Ectodermal cell (in vitro differentiated cells): Measurements from ENCODE around the gene POLD1.

ENCODE experiments used
- H3K27ac ChIP-seq: 2 replicates; pipeline ENCODE4 v1.7.0; 2013; ENCODE audit warnings: mild to moderate bottlenecking, low read depth, low read length; ENCODE audit not compliant: insufficient read depth, poor library complexity, severe bottlenecking
- H3K27me3 ChIP-seq: 2 replicates; pipeline ENCODE4 v1.7.0; 2013; ENCODE audit warnings: mild to moderate bottlenecking, low read length; ENCODE audit not compliant: insufficient read depth, control insufficient read depth, poor library complexity, severe bottlenecking
- H3K36me3 ChIP-seq: one replicate; pipeline ENCODE4 v1.7.0; 2013; ENCODE audit warnings: low read length; ENCODE audit not compliant: control insufficient read depth, insufficient read depth
- H3K4me1 ChIP-seq: one replicate; pipeline ENCODE4 v1.7.0; 2013; ENCODE audit warnings: low read length; ENCODE audit not compliant: control insufficient read depth, insufficient read depth
- H3K4me3 ChIP-seq: 2 replicates; pipeline ENCODE4 v1.7.0; 2013; ENCODE audit warnings: low read depth, low read length, control low read depth; ENCODE audit not compliant: insufficient read depth
- H3K9me3 ChIP-seq: 2 replicates; pipeline ENCODE4 v1.7.0; 2013; ENCODE audit warnings: mild to moderate bottlenecking, low read length, moderate library complexity; ENCODE audit not compliant: control insufficient read depth
- WGBS, 2 experiments: methylation state at CpG; one replicate each; pipeline ENCODE4 v1.1.7; 2013; ENCODE audit warnings: missing lambda C conversion rate in 2 of 2; 5-methylcytosine and 5-hydroxymethylcytosine counted together

POLD1 gene

DNA sequence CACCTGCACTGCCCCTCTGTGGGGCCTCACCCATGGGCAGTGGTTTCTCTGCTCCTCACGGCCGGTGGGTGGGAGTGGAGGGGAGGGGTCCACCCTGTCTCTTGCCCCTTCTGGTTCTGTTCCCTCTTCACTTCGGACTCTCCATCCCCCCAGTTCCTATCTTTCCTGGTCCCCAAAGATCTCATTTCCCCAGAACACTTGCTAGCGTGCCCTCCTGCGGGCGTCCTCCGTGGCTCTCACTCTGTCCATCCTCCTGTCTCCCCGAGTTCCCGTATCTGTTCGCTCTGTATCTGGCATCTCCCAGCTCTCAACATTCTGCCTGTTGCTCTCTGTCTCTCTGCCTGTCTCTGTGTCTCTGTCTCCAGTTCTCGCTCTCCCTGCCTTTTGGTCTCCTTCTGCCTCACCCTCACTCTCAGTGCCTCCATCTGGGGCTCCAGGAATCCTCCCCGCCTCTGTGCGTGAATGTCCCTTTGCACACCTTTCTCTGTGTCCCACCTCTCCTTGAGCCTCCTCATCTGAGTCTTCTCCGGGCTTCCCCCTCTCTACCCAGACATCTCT lies 35.0 kb downstream of the POLD1 start:
- H3K36me3 ChIP-seq, result no peaks in the 10 kb centered on the region
- peaks cover 28% of the 10 kb centered on the region for H3K27me3 ChIP-seq
- no peak overlapping the region for H3K4me3 ChIP-seq
- peaks cover 9% of the 10 kb centered on the region for H3K4me1 ChIP-seq
- no peaks in the 10 kb centered on the region for H3K9me3 ChIP-seq
- H3K27ac ChIP-seq, result no peak overlapping the region
- WGBS, 2 experiments, result 7 to 8% methylated on average over 12 to 14 of the region's 14 CpGs

GRCh38 chr19:50419580-50420035 lies 35.5 kb downstream of the POLD1 start:
- peaks cover 28% of the 10 kb centered on the region for H3K27me3 ChIP-seq
- H3K27ac ChIP-seq, result no peak overlapping the region
- H3K36me3 ChIP-seq, result no peaks in the 10 kb centered on the region
- WGBS, 2 experiments, result 16 to 20% methylated on average over 8 of the region's 8 CpGs
- peaks cover 9% of the 10 kb centered on the region for H3K4me1 ChIP-seq
- H3K4me3 ChIP-seq, result no peak overlapping the region
- no peaks in the 10 kb centered on the region for H3K9me3 ChIP-seq

GRCh38 chr19:50420127-50420526 lies 36.0 kb downstream of the POLD1 start:
- Histone ChIP-seq H3K27me3 (peaks cover 28% of the 10 kb centered on the region), H3K4me1 (peaks cover 9% of the 10 kb centered on the region), H3K9me3 (no peaks in the 10 kb centered on the region), H3K27ac (no peak overlapping the region), H3K36me3 (no peaks in the 10 kb centered on the region), H3K4me3 (no peak overlapping the region)
- 69 to 70% methylated on average over 3 of the region's 3 CpGs for WGBS, 2 experiments

GRCh38 chr19:50420808-50421207 lies 36.7 kb downstream of the POLD1 start:
- no peaks in the 10 kb centered on the region for H3K9me3 ChIP-seq
- H3K27me3 ChIP-seq, result peaks cover 28% of the 10 kb centered on the region
- peaks cover 9% of the 10 kb centered on the region for H3K4me1 ChIP-seq
- WGBS, 2 experiments, result 58 to 64% methylated on average over 3 of the region's 3 CpGs
- H3K27ac ChIP-seq, result no peak overlapping the region
- no peak overlapping the region for H3K4me3 ChIP-seq
- H3K36me3 ChIP-seq, result no peaks in the 10 kb centered on the region

DNA sequence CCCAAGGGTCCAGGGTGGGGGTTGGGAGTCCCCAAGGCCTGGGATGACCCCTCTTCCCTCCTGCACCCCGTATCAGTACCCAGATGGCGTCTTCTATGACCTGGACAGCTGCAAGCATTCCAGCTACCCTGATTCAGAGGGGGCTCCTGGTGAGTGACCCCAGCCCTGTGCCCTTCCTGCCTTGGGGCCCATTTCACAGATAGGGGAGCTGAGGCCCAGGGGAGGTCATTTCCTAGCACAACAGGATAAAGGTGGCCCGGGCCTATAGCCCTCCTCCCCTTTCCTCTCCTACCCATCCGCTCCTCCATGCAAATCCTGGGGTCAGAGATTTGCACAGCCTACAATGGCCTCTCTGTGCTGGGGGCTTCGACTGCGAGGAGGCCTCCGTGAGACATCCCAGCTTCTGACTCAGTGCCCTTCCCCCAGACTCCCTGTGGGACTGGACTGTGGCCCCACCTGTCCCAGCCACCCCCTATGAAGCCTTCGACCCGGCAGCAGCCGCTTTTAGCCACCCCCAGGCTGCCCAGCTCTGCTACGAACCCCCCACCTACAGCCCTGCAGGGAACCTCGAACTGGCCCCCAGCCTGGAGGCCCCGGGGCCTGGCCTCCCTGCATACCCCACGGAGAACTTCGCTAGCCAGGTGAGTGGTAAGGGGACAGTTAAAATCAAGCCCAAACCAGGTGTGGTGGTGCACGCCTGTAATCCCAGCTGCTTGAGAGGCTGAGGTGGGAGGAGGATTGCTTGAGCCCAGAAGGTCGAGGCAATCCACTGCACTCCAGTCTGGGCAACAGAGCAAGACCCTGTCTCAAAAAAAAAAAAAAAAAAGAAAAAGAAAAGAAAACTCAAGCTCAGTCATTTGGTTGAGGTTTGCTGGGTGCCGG lies 38.5 kb downstream of the POLD1 start:
- Histone ChIP-seq H3K36me3 (no peaks in the 10 kb centered on the region), H3K27ac (no peak overlapping the region), H3K4me3 (no peak overlapping the region), H3K27me3 (peaks cover 28% of the 10 kb centered on the region), H3K4me1 (peaks cover 9% of the 10 kb centered on the region), H3K9me3 (no peaks in the 10 kb centered on the region)
- 86 to 90% methylated on average over 18 of the region's 18 CpGs for WGBS, 2 experiments

DNA sequence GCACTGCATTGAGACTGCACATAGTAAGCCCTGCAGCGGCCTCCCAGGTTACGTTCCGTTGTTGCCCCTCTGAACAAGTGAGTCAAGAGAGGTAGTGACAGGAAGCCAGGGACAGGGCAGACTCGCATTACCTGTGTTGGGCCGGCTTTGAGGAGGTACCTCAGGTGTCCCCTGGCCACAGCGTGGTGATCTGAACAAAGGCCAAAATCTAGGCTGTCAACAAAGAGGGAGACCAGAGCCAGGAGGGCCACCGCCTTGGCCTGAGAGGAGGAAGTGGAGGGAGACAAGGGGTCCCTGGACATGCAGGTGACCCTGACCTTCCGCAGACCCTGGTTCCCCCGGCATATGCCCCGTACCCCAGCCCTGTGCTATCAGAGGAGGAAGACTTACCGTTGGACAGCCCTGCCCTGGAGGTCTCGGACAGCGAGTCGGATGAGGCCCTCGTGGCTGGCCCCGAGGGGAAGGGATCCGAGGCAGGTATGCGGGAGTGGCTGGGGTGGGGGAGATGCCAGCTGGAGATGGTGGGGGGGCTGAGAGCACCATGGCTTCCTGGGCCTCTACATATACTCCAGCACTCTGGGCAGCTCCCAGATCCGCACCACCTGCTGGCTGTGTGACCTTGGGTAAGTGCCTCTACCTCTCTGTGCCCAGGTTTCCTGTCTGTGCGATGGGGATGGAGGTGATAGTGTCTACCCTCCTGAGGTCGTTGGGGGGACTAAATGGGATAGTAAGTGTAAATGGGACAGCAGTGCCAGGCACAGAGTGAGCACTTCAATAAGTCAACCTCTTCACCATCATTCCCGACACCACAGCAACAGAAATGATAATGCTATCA lies 39.3 kb downstream of the POLD1 start:
- Histone ChIP-seq H3K9me3 (no peaks in the 10 kb centered on the region), H3K27me3 (peaks cover 21% of the 10 kb centered on the region), H3K27ac (no peak overlapping the region), H3K36me3 (no peaks in the 10 kb centered on the region), H3K4me1 (peaks cover 4% of the 10 kb centered on the region), H3K4me3 (no peak overlapping the region)
- WGBS, 2 experiments, result 94% methylated on average over 22 of the region's 22 CpGs

- 65 to 67% methylated on average over 7 of the region's 7 CpGs for WGBS, 2 experiments
- no peak overlapping the region for H3K27ac ChIP-seq
- no peaks in the 10 kb centered on the region for H3K9me3 ChIP-seq
- H3K4me3 ChIP-seq, result no peak overlapping the region
- peaks cover 1% of the 10 kb centered on the region for H3K27me3 ChIP-seq
- H3K36me3 ChIP-seq, result no peaks in the 10 kb centered on the region
- H3K4me1 ChIP-seq, result no peaks in the 10 kb centered on the region
Observed at GRCh38 chr19:50425581-50425980, 41.4 kb downstream of the POLD1 start.

DNA sequence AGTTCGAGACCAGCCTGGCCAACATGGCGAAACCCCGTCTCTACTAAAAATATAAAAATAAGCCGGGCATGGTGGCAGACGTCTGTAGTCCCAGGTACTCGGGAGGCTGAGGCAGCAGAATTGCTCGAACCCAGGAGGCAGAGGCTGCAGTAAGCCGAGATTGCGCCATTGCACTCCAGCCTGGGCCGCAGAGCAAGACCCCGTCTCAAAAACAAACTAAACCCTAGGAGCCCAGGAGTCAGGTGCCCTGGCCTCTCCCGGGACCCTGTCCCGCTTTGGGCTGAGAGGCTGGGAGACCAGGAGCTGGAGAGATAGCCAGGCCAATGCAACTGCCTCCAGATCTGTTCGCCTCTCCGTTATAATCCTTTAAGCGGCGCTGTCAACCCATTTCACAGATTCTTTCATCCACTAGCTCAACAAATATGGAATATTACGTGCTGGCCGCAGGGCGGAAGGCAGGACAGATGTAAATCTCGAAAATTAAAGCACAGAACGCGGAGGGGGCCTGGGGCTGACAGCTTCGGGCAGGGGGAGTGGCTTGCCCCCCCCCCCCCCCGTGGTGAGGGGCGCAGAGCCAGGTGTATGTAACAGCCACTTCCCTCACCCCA lies 43.3 kb downstream of the POLD1 start:
- no peak overlapping the region for H3K27ac ChIP-seq
- peaks cover 2% of the 10 kb centered on the region for H3K4me1 ChIP-seq
- H3K4me3 ChIP-seq, result no peak overlapping the region
- H3K36me3 ChIP-seq, result no peaks in the 10 kb centered on the region
- 94% methylated on average over 24 to 26 of the region's 26 CpGs for WGBS, 2 experiments
- H3K27me3 ChIP-seq, result peaks cover 10% of the 10 kb centered on the region
- H3K9me3 ChIP-seq, result no peaks in the 10 kb centered on the region

- H3K4me1 ChIP-seq, result peaks cover 7% of the 10 kb centered on the region
- H3K4me3 ChIP-seq, result no peak overlapping the region
- H3K9me3 ChIP-seq, result no peaks in the 10 kb centered on the region
- H3K27me3 ChIP-seq, result peaks cover 10% of the 10 kb centered on the region
- no peak overlapping the region for H3K27ac ChIP-seq
- WGBS, 2 experiments, result 87 to 88% methylated on average over 38 of the region's 38 CpGs
- H3K36me3 ChIP-seq, result no peaks in the 10 kb centered on the region
Observed at GRCh38 chr19:50427997-50428425, 43.9 kb downstream of the POLD1 start.
